HepG2 (cell line): Measurements from ENCODE around the gene SORBS2.

Experiments used
- CHCHD3 ChIP-seq: sonication (generic); formaldehyde crosslinking; IDR thresholded peaks from 2 replicates; pipeline ENCODE4 v1.8.0; 2022; ENCODE audit warnings: mild to moderate bottlenecking, missing genetic modification reagents, moderate library complexity
- FOSL1 ChIP-seq: sonication (generic); formaldehyde crosslinking; IDR thresholded peaks from 2 replicates; pipeline ENCODE4 v1.9.0; 2021; ENCODE audit warnings: missing genetic modification reagents, borderline replicate concordance
- FOSL2 ChIP-seq: sonication (generic); formaldehyde crosslinking; IDR thresholded peaks from 2 replicates; pipeline ENCODE4 v1.4.0; 2020; ENCODE audit warnings: missing genetic modification reagents
- SAFB2 ChIP-seq: sonication (generic); formaldehyde crosslinking; IDR thresholded peaks from 2 replicates; pipeline ENCODE4 v1.5.1; 2020; ENCODE audit warnings: missing genetic modification reagents, low read depth, mild to moderate bottlenecking, borderline replicate concordance
- SUZ12 ChIP-seq: fragments of 150-350 bp; IDR thresholded peaks from 2 replicates; pipeline ENCODE4 v1.6.1; 2014; ENCODE audit warnings: low read depth, low read length
- TP53 ChIP-seq: sonication (generic); formaldehyde crosslinking; conservative IDR thresholded peaks from 2 replicates; pipeline ENCODE4 v1.4.0; 2020; ENCODE audit warnings: missing genetic modification reagents
- ZNF138 ChIP-seq: sonication (generic); formaldehyde crosslinking; IDR thresholded peaks from 2 replicates; pipeline ENCODE4 v1.5.0; 2020; ENCODE audit warnings: mild to moderate bottlenecking, low read depth, missing genetic modification reagents
- ZNF253 ChIP-seq: sonication (generic); formaldehyde crosslinking; IDR thresholded peaks from 2 replicates; pipeline ENCODE4 v1.8.0; 2022; ENCODE audit warnings: mild to moderate bottlenecking, missing genetic modification reagents, borderline replicate concordance
- ZNF724P ChIP-seq: sonication (generic); formaldehyde crosslinking; IDR thresholded peaks from 2 replicates; pipeline ENCODE4 v1.8.0; 2022; ENCODE audit warnings: missing genetic modification reagents, borderline replicate concordance
- TF ChIP-seq, protein P1 (sequence below): sonication (generic); formaldehyde crosslinking; IDR thresholded peaks from 2 replicates; pipeline ENCODE4 v1.5.0; 2020; ENCODE audit warnings: mild to moderate bottlenecking, missing genetic modification reagents, moderate library complexity
- TF ChIP-seq, protein P2 (sequence below): sonication (generic); formaldehyde crosslinking; IDR thresholded peaks from 2 replicates; pipeline ENCODE4 v1.5.1; 2020; ENCODE audit warnings: missing genetic modification reagents, mild to moderate bottlenecking, borderline replicate concordance
- TF ChIP-seq, protein P3 (sequence below): sonication (generic); formaldehyde crosslinking; IDR thresholded peaks from 2 replicates; pipeline ENCODE4 v1.4.0; 2020; ENCODE audit warnings: missing genetic modification reagents
- TF ChIP-seq, protein P4 (sequence below): sonication (generic); formaldehyde crosslinking; IDR thresholded peaks from 2 replicates; pipeline ENCODE4 v1.8.1; 2023; ENCODE audit warnings: missing genetic modification reagents, inconsistent platforms, borderline replicate concordance

DNA sequence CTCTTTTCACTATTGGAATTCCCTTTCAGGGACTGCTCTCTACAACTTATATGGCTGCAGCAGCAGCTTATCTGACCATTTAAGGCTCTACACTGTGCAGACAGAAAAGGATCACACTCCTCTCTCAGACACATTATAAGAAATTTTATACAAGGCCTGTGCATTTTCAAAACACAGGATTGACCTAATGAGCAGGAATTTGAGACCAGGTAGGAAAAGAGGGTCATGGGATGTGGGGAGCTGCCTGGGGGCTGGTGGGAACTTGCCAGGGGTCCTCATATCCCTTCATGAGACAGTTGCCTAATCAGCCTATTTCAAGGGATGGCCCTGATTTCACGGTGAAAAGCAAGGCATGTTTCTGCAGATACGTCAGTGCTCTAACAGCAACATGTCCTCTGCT, 77.1 kb downstream of the SORBS2 start:
- TF ChIP-seq ZNF138 (CRISPR knock-in tag), result no peak
- TF ChIP-seq FOSL1 (CRISPR knock-in tag), result no peak
- TF ChIP-seq CHCHD3 (CRISPR knock-in tag), result no peak
- no peak for TF ChIP-seq SAFB2
- TF ChIP-seq, protein P1, sequence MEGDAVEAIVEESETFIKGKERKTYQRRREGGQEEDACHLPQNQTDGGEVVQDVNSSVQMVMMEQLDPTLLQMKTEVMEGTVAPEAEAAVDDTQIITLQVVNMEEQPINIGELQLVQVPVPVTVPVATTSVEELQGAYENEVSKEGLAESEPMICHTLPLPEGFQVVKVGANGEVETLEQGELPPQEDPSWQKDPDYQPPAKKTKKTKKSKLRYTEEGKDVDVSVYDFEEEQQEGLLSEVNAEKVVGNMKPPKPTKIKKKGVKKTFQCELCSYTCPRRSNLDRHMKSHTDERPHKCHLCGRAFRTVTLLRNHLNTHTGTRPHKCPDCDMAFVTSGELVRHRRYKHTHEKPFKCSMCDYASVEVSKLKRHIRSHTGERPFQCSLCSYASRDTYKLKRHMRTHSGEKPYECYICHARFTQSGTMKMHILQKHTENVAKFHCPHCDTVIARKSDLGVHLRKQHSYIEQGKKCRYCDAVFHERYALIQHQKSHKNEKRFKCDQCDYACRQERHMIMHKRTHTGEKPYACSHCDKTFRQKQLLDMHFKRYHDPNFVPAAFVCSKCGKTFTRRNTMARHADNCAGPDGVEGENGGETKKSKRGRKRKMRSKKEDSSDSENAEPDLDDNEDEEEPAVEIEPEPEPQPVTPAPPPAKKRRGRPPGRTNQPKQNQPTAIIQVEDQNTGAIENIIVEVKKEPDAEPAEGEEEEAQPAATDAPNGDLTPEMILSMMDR, result no peak
- TF ChIP-seq, protein P2, sequence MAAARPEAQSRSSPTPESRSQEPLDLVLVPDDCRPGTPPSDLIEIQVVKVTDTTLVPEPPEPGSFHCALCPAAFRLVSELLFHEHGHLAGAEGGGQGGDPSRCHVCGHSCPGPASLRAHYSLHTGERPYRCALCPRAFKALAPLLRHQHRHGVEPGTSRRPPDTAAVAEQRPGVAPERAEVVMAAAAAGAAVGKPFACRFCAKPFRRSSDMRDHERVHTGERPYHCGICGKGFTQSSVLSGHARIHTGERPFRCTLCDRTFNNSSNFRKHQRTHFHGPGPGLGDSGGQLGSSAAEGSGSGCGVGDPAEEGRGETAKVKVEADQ, result no peak
- TF ChIP-seq TP53 (CRISPR knock-in tag), result no peak
- no peak for TF ChIP-seq ZNF724P
- TF ChIP-seq FOSL2, result no peak
- no peak for TF ChIP-seq SUZ12
- TF ChIP-seq, protein P3, sequence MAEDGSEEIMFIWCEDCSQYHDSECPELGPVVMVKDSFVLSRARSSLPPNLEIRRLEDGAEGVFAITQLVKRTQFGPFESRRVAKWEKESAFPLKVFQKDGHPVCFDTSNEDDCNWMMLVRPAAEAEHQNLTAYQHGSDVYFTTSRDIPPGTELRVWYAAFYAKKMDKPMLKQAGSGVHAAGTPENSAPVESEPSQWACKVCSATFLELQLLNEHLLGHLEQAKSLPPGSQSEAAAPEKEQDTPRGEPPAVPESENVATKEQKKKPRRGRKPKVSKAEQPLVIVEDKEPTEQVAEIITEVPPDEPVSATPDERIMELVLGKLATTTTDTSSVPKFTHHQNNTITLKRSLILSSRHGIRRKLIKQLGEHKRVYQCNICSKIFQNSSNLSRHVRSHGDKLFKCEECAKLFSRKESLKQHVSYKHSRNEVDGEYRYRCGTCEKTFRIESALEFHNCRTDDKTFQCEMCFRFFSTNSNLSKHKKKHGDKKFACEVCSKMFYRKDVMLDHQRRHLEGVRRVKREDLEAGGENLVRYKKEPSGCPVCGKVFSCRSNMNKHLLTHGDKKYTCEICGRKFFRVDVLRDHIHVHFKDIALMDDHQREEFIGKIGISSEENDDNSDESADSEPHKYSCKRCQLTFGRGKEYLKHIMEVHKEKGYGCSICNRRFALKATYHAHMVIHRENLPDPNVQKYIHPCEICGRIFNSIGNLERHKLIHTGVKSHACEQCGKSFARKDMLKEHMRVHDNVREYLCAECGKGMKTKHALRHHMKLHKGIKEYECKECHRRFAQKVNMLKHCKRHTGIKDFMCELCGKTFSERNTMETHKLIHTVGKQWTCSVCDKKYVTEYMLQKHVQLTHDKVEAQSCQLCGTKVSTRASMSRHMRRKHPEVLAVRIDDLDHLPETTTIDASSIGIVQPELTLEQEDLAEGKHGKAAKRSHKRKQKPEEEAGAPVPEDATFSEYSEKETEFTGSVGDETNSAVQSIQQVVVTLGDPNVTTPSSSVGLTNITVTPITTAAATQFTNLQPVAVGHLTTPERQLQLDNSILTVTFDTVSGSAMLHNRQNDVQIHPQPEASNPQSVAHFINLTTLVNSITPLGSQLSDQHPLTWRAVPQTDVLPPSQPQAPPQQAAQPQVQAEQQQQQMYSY (CRISPR knock-in tag), result no peak
- no peak for TF ChIP-seq ZNF253 (CRISPR knock-in tag)
- TF ChIP-seq, protein P4, sequence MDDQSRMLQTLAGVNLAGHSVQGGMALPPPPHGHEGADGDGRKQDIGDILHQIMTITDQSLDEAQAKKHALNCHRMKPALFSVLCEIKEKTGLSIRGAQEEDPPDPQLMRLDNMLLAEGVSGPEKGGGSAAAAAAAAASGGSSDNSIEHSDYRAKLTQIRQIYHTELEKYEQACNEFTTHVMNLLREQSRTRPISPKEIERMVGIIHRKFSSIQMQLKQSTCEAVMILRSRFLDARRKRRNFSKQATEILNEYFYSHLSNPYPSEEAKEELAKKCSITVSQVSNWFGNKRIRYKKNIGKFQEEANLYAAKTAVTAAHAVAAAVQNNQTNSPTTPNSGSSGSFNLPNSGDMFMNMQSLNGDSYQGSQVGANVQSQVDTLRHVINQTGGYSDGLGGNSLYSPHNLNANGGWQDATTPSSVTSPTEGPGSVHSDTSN, result no peak
